GM12891 (cell line): Measurements from ENCODE around the gene GAPDH.

Source experiments
- POLR2A ChIP-seq: IDR thresholded peaks from 2 replicates; pipeline ENCODE4 v1.6.1; 2011; ENCODE audit warnings: low read depth, low read length, control low read depth
- POLR2AphosphoS5 ChIP-seq: IDR thresholded peaks from 2 replicates; pipeline ENCODE4 v1.6.1; 2011; ENCODE audit warnings: low read depth, low read length, control low read depth
- POU2F2 ChIP-seq: IDR thresholded peaks from 2 replicates; pipeline ENCODE4 v1.6.1; 2011; ENCODE audit warnings: low read depth, mild to moderate bottlenecking, control low read depth, low read length, moderate library complexity

DNA sequence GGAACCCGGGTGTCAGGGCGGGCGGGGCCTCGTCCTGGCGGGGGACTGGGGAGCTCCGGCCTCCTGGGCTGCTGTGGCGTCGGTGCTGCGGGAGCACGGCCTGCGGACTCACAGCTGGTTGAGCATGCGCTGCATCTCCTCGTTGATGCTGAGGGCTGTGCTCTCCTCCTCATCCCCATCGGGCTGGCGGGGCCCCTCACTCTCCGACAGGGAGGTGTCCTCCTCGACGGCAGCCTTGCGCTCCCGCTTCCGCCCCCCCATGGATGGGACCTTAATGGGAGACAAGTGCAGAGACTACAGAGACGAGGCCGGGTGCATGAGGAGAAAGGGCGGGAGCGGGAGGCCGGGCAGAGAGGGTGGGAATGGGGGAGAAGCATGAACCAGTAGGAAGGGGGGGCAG lies 14.2 kb downstream of the GAPDH start:
- TF ChIP-seq POLR2A = no peak
- no peak for TF ChIP-seq POLR2AphosphoS5
- TF ChIP-seq POU2F2 = no peak
